ENCODE data around the gene ABHD2.

DNA sequence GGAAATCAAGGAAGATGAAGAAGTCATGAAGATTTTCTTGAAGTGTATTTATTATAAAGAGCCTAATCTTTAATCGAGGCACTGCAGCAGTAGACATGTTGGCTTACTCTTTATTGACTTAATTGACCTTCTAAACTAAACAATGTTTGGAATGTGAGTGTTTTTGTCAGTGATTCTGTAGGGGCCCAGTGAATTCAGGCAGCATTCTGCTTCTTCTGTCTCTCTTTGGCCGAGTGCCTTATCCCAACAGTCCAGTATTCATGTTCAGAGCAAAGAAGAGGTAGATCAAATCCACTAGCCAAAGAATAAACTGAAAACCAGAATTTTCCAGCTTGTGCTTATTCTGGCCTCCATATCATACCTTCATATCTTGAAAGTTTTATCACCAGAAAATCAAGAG, 77.4 kb downstream of the ABHD2 start:
- TF ChIP-seq, protein P1, sequence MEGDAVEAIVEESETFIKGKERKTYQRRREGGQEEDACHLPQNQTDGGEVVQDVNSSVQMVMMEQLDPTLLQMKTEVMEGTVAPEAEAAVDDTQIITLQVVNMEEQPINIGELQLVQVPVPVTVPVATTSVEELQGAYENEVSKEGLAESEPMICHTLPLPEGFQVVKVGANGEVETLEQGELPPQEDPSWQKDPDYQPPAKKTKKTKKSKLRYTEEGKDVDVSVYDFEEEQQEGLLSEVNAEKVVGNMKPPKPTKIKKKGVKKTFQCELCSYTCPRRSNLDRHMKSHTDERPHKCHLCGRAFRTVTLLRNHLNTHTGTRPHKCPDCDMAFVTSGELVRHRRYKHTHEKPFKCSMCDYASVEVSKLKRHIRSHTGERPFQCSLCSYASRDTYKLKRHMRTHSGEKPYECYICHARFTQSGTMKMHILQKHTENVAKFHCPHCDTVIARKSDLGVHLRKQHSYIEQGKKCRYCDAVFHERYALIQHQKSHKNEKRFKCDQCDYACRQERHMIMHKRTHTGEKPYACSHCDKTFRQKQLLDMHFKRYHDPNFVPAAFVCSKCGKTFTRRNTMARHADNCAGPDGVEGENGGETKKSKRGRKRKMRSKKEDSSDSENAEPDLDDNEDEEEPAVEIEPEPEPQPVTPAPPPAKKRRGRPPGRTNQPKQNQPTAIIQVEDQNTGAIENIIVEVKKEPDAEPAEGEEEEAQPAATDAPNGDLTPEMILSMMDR (IDR thresholded peaks at IDR 0.05; ENCODE audit: low read length): no peak
- TF ChIP-seq EZH2 (IDR thresholded peaks at IDR 0.05; ENCODE audit: borderline replicate concordance, low read length): no peak

All from OCI-LY1 (cell line).